ENCODE measurements around the gene CACYBP. TPM values are rescaled to one million over a fixed set of nuclear protein-coding genes. Genes with fewer than 3 reads are reported as not detected.

CACYBP gene
- total RNA-seq, 1 experiment from 2014 or later, result 183 TPM

DNA sequence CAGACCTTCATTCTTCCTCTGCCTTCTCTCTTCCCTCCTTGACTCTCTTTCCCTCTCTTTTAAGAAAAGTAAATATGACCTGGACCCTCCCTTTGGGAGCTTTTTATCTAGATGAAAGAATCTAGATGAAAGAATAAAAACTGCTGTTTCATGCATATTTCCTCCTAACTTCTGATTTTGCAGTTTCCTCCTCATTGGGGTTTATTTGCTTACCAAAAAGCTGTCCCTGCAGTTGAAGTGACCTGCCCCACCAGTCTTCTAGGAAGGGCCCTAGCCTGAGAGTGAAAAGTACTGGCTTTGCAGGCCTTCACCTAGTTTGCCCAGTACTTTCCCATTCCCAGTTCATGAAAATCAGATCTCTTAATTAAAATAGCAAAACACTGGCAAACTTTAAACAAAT lies 28.3 kb upstream of the CACYBP start:
- peaks cover 8% of the 10 kb centered on the region for H3K4me1 Mint-ChIP-seq (ENCODE audit: low read depth, unreplicated experiment)
- H3K4me3 Mint-ChIP-seq (ENCODE audit: unreplicated experiment), result no peak overlapping the region
- H3K4me1 ChIP-seq, result peaks cover 9% of the 10 kb centered on the region
- TF ChIP-seq, protein P1, sequence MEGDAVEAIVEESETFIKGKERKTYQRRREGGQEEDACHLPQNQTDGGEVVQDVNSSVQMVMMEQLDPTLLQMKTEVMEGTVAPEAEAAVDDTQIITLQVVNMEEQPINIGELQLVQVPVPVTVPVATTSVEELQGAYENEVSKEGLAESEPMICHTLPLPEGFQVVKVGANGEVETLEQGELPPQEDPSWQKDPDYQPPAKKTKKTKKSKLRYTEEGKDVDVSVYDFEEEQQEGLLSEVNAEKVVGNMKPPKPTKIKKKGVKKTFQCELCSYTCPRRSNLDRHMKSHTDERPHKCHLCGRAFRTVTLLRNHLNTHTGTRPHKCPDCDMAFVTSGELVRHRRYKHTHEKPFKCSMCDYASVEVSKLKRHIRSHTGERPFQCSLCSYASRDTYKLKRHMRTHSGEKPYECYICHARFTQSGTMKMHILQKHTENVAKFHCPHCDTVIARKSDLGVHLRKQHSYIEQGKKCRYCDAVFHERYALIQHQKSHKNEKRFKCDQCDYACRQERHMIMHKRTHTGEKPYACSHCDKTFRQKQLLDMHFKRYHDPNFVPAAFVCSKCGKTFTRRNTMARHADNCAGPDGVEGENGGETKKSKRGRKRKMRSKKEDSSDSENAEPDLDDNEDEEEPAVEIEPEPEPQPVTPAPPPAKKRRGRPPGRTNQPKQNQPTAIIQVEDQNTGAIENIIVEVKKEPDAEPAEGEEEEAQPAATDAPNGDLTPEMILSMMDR (IDR thresholded peaks at IDR 0.05; ENCODE audit: insufficient read depth in 1 of 2, low read depth in 1 of 2, low read length in 1 of 2, severe bottlenecking in 1 of 2, unreplicated experiment in 1 of 2), result no peak
- no peaks in the 10 kb centered on the region for H3K27me3 Mint-ChIP-seq (ENCODE audit: insufficient read depth, unreplicated experiment)
- BruUV-seq (replicated peaks), result no TSS peak
- no peak overlapping the region for H3K4me3 ChIP-seq (ENCODE audit: low read depth, low read length)
- no peaks in the 10 kb centered on the region for H3K36me3 Mint-ChIP-seq (ENCODE audit: insufficient read depth, unreplicated experiment)
- H3K9me3 ChIP-seq, result no peaks in the 10 kb centered on the region
- no peaks in the 10 kb centered on the region for H3K9me3 Mint-ChIP-seq (ENCODE audit: unreplicated experiment)
- POLR2A ChIA-PET, result no interaction called here
- H3K27me3 ChIP-seq (replicated peaks; ENCODE audit: control insufficient read depth, insufficient read depth, low read length), result no peaks in the 10 kb centered on the region
- DNase-seq, result no peak
- no peak overlapping the region for H3K27ac Mint-ChIP-seq (ENCODE audit: unreplicated experiment)
- intact Hi-C loops (cut with micrococcal nuclease; ENCODE audit: unreplicated experiment), result no loop called here
- CTCF ChIA-PET, result no interaction called here
- no peaks in the 10 kb centered on the region for H3K36me3 ChIP-seq (ENCODE audit: control insufficient read depth, insufficient read depth, low read length)

DNA sequence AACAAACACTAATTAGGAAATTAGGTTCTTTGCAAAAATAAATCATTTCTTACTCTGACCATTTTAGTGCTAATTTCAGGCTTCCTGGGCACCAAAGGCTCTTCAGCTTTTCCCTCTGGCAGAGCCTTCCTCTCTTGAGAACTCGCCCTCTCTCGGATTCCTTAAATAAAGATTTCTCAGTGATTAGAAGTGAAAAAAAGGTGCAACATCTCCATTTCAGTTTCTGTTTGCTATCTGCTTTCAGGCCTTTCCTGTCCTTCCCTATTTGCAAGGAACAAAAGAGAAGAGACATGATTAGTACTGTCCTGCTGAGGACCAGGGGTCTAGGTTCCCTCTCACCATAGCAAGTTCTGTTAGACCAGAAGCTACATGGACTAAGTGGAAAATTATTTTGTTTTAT lies 27.8 kb upstream of the CACYBP start:
- TF ChIP-seq, protein P1 (IDR thresholded peaks at IDR 0.05; ENCODE audit: insufficient read depth in 1 of 2, low read depth in 1 of 2, low read length in 1 of 2, severe bottlenecking in 1 of 2, unreplicated experiment in 1 of 2), result no peak
- Histone ChIP-seq H3K36me3 (ENCODE audit: control insufficient read depth, insufficient read depth, low read length) (no peaks in the 10 kb centered on the region), H3K4me3 (ENCODE audit: low read depth, low read length) (no peak overlapping the region), H3K27me3 (replicated peaks; ENCODE audit: control insufficient read depth, insufficient read depth, low read length) (no peaks in the 10 kb centered on the region), H3K9me3 (no peaks in the 10 kb centered on the region), H3K4me1 (peaks cover 5% of the 10 kb centered on the region; the same call in 1 of the 2 replicates)
- Mint-ChIP-seq H3K27ac (ENCODE audit: unreplicated experiment) (no peak overlapping the region), H3K9me3 (ENCODE audit: unreplicated experiment) (no peaks in the 10 kb centered on the region), H3K4me1 (ENCODE audit: low read depth, unreplicated experiment) (peaks cover 7% of the 10 kb centered on the region), H3K27me3 (ENCODE audit: insufficient read depth, unreplicated experiment) (no peaks in the 10 kb centered on the region), H3K4me3 (ENCODE audit: unreplicated experiment) (no peak overlapping the region), H3K36me3 (ENCODE audit: insufficient read depth, unreplicated experiment) (no peaks in the 10 kb centered on the region)
- BruUV-seq (replicated peaks), result no TSS peak
- DNase-seq, result no peak
- ChIA-PET POLR2A (no interaction called here), CTCF (no interaction called here)
- intact Hi-C loops (cut with micrococcal nuclease; ENCODE audit: unreplicated experiment), result no loop called here

DNA sequence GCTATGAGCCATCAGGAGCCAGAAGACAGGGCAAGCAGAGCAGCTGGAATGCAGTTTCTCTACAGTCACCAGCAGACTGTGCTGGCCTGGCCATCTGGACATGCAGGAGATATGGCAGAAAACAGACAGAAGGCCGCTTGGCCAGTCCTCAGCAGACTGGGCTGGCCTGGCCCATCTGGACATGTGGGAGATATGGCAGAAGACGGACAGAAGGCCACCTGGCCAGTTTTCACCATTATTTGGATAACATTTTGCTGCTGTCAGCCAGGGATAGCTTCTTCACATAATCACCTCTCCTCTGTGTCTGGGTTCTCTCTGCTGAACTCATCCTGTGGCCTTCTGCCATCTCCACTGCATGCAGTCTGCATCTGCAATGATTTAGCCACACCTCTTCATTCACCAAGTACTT lies 25.0 kb upstream of the CACYBP start:
- intact Hi-C loops (cut with micrococcal nuclease; ENCODE audit: unreplicated experiment), result no loop called here
- H3K27ac Mint-ChIP-seq (ENCODE audit: unreplicated experiment), result no peak overlapping the region
- peaks cover 7% of the 10 kb centered on the region for H3K4me1 Mint-ChIP-seq (ENCODE audit: low read depth, unreplicated experiment)
- DNase-seq, result no peak
- H3K36me3 ChIP-seq (ENCODE audit: control insufficient read depth, insufficient read depth, low read length), result no peaks in the 10 kb centered on the region
- H3K4me3 ChIP-seq (ENCODE audit: low read depth, low read length), result no peak overlapping the region
- no peak overlapping the region for H3K4me3 Mint-ChIP-seq (ENCODE audit: unreplicated experiment)
- no peaks in the 10 kb centered on the region for H3K9me3 ChIP-seq
- ChIA-PET POLR2A (no interaction called here), CTCF (no interaction called here)
- no peaks in the 10 kb centered on the region for H3K9me3 Mint-ChIP-seq (ENCODE audit: unreplicated experiment)
- H3K4me1 ChIP-seq, result no peaks in the 10 kb centered on the region
- H3K36me3 Mint-ChIP-seq (ENCODE audit: insufficient read depth, unreplicated experiment), result no peaks in the 10 kb centered on the region
- H3K27me3 ChIP-seq (replicated peaks; ENCODE audit: control insufficient read depth, insufficient read depth, low read length), result no peaks in the 10 kb centered on the region
- TF ChIP-seq, protein P1 (IDR thresholded peaks at IDR 0.05; ENCODE audit: insufficient read depth in 1 of 2, low read depth in 1 of 2, low read length in 1 of 2, severe bottlenecking in 1 of 2, unreplicated experiment in 1 of 2), result no peak
- no TSS peak for BruUV-seq (replicated peaks)
- no peaks in the 10 kb centered on the region for H3K27me3 Mint-ChIP-seq (ENCODE audit: insufficient read depth, unreplicated experiment)
